Common myeloid progenitor, CD34-positive (primary cell): ENCODE results near the gene CTTN.
A peak's percentile ranks its signal among the peaks of the same experiment; 100 is the strongest.

ENCODE experiments used
- CTCF ChIA-PET: fragments of 350-600 bp; sonication (Branson Sonifier 250); formaldehyde crosslinking; loops from one replicate; lab custom pipeline; 2021; ENCODE audit warnings: antibody characterized with exemption; lab: Charles Lee
- POLR2A ChIA-PET: fragments of 350-600 bp; sonication (Branson Sonifier 250); formaldehyde crosslinking; loops from one replicate; lab custom pipeline; 2021; ENCODE audit warnings: antibody characterized with exemption; lab: Charles Lee
- DNase-seq, 3 donors: peaks; one replicate each; pipeline versions ENCODE4 v3.0.0 to v3.0.0-alpha.2; 2013
- H3K27ac ChIP-seq, 2 experiments: 1 replicate in 1 of 2; 2 replicates in 1 of 2; pipeline ENCODE4 v1.7.0; 2013; ENCODE audit warnings: inconsistent platforms in 2 of 2, low read length in 2 of 2, mild to moderate bottlenecking in 2 of 2, low read depth in 1 of 2, moderate library complexity in 1 of 2; ENCODE audit not compliant: severe bottlenecking in 2 of 2, insufficient read depth in 1 of 2, poor library complexity in 1 of 2
- H3K27me3 ChIP-seq, 5 experiments: replicated peaks in 2 of 5; 1 replicate in 3 of 5; 2 replicates in 2 of 5; pipeline versions ENCODE4 v1.6.1 to v1.7.0; 2013; ENCODE audit warnings: low read length in 4 of 5, mild to moderate bottlenecking in 2 of 5, moderate library complexity in 2 of 5, inconsistent platforms in 1 of 5; ENCODE audit not compliant: insufficient read depth in 5 of 5, control insufficient read depth in 4 of 5
- H3K36me3 ChIP-seq, 4 experiments: 1 replicate in 2 of 4; 2 replicates in 2 of 4; pipeline versions ENCODE4 v1.6.1 to v1.7.0; 2013; ENCODE audit warnings: low read length in 3 of 4, control low read depth in 1 of 4, mild to moderate bottlenecking in 1 of 4; ENCODE audit not compliant: control insufficient read depth in 4 of 4, insufficient read depth in 4 of 4
- H3K4me1 ChIP-seq, 4 experiments: 1 replicate in 3 of 4; 2 replicates in 1 of 4; pipeline versions ENCODE4 v1.6.1 to v1.7.1; 2013; ENCODE audit warnings: low read length in 3 of 4, mild to moderate bottlenecking in 3 of 4, control low read depth in 1 of 4, inconsistent platforms in 1 of 4, moderate library complexity in 1 of 4; ENCODE audit not compliant: control insufficient read depth in 4 of 4, insufficient read depth in 4 of 4; ENCODE audit errors: control extremely low read depth in 1 of 4
- H3K4me3 ChIP-seq, 7 experiments: 1 replicate in 4 of 7; 2 replicates in 3 of 7; pipeline versions ENCODE4 v1.5.1 to v1.7.0; 2013; ENCODE audit warnings: mild to moderate bottlenecking in 7 of 7, low read length in 6 of 7, moderate library complexity in 6 of 7, inconsistent platforms in 2 of 7, low read depth in 2 of 7, control low read depth in 1 of 7; ENCODE audit not compliant: insufficient read depth in 4 of 7, control insufficient read depth in 1 of 7; ENCODE audit errors: extremely low read depth in 1 of 7
- H3K9me3 ChIP-seq, 5 experiments: 1 replicate in 4 of 5; 2 replicates in 1 of 5; pipeline versions ENCODE4 v1.6.1 to v1.7.1; 2013; ENCODE audit warnings: low read length in 4 of 5, mild to moderate bottlenecking in 2 of 5, inconsistent platforms in 1 of 5, low read depth in 1 of 5, moderate library complexity in 1 of 5; ENCODE audit not compliant: control insufficient read depth in 4 of 5, insufficient read depth in 2 of 5; ENCODE audit errors: control extremely low read depth in 1 of 5
- WGBS: methylation state at CpG from one replicate; pipeline ENCODE4 v1.1.5; 2013; ENCODE audit not compliant: insufficient coverage; 5-methylcytosine and 5-hydroxymethylcytosine counted together

The CTTN gene

DNA sequence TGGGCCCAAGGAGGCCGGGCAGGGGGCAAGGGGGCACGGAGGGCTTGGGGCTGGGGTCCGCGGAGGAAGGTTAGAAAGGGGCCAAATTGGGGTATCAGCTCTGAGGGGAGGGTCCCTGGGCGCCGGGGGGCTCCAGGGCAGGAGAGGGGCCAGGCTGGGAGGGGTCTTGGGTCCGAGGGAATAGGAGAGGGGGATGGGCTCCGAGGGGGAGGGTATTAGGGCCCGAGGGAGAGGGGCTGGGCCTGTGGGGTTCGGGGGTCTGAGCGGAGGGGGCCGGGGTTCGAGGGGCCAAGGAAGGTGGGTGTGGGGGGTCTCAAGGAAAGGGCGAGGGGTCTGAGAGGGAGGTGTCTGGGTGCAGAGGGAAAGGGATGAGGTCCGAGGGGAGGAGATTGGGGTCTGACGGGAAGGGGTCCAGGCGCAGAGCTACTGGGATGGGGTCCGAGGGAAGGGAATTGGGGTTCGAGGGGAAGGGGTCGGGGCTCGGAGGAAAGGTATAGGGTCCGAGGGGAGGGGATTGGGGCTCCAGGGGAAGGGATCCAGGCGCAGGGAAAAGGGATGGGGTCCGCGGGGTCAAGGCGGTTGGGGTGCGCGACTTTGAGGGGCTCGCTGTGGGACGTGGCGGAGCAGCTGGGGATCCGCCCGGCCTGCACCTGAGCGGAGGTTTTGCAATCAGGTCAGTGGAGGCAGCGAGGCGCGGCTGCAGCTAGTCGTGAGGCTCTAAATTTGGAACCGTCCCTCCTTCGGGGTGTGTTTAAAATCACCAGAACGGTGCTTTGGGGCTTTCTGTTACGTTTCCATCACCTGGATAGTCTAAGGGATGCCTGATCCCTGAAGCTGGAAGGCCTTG lies 728 bp downstream of the CTTN start:
- peaks cover 2 to 80% (median 29%) of the 10 kb centered on the region in 5 experiments for H3K27me3 ChIP-seq
- peak overlapping the region in 1 of 2 experiments; percentile 1 for H3K27ac ChIP-seq
- no peaks in the 10 kb centered on the region for H3K36me3 ChIP-seq
- 3% methylated on average over 36 of the region's 42 CpGs for WGBS
- peaks cover 1 to 33% (median 26%) of the 10 kb centered on the region in 4 experiments for H3K4me1 ChIP-seq
- H3K4me3 ChIP-seq, result peak overlapping the region in 1 of 7 experiments; percentile 8
- no peaks in the 10 kb centered on the region for H3K9me3 ChIP-seq
- peak in 1 of 3 donors; percentile 28 for DNase-seq
- CTCF ChIA-PET, result interaction anchor here (0.9 to 2.2 kb wide), 2 partner anchors 13 to 33 kb away, joined by 4 to 5 read pairs; no protein-coding TSS in a partner anchor
- POLR2A ChIA-PET, result no interaction called here

DNA sequence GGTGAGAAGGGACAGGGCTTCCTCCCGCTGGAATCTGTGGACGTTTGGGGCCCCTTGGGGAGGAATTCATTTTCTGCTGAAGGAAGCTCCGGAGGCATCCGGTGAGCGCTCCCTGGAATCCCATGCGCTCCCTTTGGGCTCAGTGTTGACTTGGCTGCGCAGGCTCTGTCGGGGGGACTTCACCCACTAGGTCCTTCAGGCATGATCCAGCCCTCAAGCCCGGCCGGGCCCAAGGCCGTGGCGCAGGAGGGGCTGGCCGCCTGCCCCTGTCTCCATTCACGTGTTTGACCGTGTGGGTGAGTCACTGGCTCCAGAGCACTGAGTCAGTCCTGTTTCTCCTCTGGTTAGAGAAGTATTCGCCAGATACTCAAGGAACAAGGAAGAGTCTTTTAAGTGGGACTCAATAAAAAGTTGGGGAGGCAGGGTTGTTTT lies 1.4 kb downstream of the CTTN start:
- DNase-seq, result peak in 2 of 3 donors; percentile 32 to 34
- Histone ChIP-seq H3K27ac (peak overlapping the region in 1 of 2 experiments; percentile 1), H3K4me3 (no peak overlapping the region), H3K27me3 (peaks cover 2 to 78% (median 28%) of the 10 kb centered on the region in 5 experiments), H3K4me1 (peaks cover 1 to 33% (median 26%) of the 10 kb centered on the region in 4 experiments), H3K9me3 (no peaks in the 10 kb centered on the region), H3K36me3 (no peaks in the 10 kb centered on the region)
- ChIA-PET POLR2A (no interaction called here), CTCF (interaction anchor here (0.9 to 2.2 kb wide), 3 partner anchors 12 to 34 kb away, joined by 4 to 5 read pairs (median 4); no protein-coding TSS in a partner anchor)
- 52% methylated on average over 13 of the region's 16 CpGs for WGBS

DNA sequence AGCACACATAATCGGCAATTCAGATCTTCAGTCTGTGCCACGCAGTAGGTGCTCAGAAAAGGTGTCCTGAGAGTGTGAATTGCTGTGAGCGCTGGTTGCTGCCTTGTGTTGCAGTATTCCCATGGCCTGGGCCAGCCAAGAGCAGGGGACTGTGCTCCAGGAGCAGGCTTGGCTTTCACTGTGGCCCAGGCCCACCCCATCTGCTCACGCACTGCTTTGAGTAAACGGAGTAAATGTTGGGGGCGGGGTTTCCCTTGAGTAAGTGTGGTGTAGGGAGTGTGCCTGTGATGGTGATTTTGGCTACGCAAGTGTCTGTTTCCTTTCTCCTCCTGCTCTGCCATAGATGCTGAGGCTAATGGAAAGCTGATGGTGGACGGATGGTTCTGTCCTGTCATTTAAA lies 2.3 kb downstream of the CTTN start:
- H3K27ac ChIP-seq, result no peak overlapping the region
- no peaks in the 10 kb centered on the region for H3K36me3 ChIP-seq

DNA sequence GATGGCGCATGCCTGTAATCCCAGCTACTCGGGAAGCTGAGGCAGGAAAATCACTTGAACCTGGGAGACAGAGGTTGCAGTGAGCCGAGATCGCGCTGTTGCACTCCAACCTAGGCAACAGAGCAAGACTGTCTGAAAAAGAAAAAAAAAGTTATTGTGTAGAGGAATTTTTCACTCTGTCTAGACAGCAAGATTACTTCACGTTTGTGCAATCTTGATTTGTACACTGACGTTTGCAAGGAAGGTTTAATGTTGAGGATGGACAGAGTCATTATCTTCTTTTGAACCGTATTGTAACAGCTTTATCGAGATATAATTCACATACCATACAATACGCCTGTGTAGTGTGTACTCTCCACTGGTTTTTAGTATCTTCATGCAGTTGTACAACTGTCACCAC lies 3.7 kb downstream of the CTTN start:
- Histone ChIP-seq H3K36me3 (no peaks in the 10 kb centered on the region), H3K9me3 (no peaks in the 10 kb centered on the region), H3K27me3 (peaks cover 2 to 76% (median 35%) of the 10 kb centered on the region in 5 experiments), H3K4me1 (peaks cover 1 to 27% (median 22%) of the 10 kb centered on the region in 4 experiments), H3K4me3 (no peak overlapping the region), H3K27ac (no peak overlapping the region)
- WGBS, result 82% methylated on average over 3 of the region's 10 CpGs
- DNase-seq, result no peak
- ChIA-PET CTCF (interaction anchor here (0.6 kb wide), 1 partner anchor 106 kb away, joined by 3 read pairs; no protein-coding TSS in a partner anchor), POLR2A (interaction anchor here (0.6 to 0.7 kb wide), 2 partner anchors 17 to 1552 kb away, joined by 3 to 8 read pairs; no protein-coding TSS in a partner anchor)

More for the DNA sequence above, 2.3 kb downstream of the CTTN start:
- no peak for DNase-seq
- peaks cover 1 to 33% (median 26%) of the 10 kb centered on the region in 4 experiments for H3K4me1 ChIP-seq
- no peak overlapping the region for H3K4me3 ChIP-seq
- no peaks in the 10 kb centered on the region for H3K9me3 ChIP-seq
- peaks cover 2 to 79% (median 31%) of the 10 kb centered on the region in 5 experiments for H3K27me3 ChIP-seq
- POLR2A ChIA-PET, result no interaction called here
- CTCF ChIA-PET, result interaction anchor here (1.2 to 2.2 kb wide), 2 partner anchors 18 to 35 kb away, joined by 4 to 5 read pairs; no protein-coding TSS in a partner anchor
- WGBS, result 97% methylated on average over 6 of the region's 8 CpGs

DNA sequence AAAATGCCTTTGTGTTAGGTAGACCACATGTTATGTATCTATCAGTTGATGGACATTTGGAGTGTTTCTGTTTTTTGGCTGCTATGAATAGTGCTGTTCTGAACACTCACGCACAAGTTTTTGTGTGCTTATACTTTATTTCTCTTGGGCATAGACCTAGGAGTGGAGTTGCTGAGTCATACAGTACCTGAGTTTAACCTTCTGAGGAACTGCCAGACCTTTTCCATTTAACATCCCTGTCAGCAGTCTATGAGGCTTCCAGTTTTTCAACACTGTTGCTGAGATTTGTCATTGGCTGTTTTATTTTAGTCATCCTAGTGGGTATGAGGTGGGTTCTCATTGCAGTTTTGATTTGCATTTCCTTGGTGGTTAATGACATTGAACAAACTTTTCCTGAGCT lies 4.4 kb downstream of the CTTN start:
- Histone ChIP-seq H3K36me3 (no peaks in the 10 kb centered on the region), H3K4me3 (no peak overlapping the region), H3K27me3 (peaks cover 2 to 75% (median 38%) of the 10 kb centered on the region in 5 experiments), H3K27ac (no peak overlapping the region), H3K9me3 (no peaks in the 10 kb centered on the region), H3K4me1 (peaks cover 1 to 21% (median 16%) of the 10 kb centered on the region in 4 experiments)
- no CpG with 5 or more reads among the region's 1 CpG for WGBS
- CTCF ChIA-PET, result no interaction called here
- POLR2A ChIA-PET, result interaction anchor here (0.7 kb wide), 1 partner anchor 17 kb away, joined by 3 read pairs; no protein-coding TSS in a partner anchor
- no peak for DNase-seq

DNA sequence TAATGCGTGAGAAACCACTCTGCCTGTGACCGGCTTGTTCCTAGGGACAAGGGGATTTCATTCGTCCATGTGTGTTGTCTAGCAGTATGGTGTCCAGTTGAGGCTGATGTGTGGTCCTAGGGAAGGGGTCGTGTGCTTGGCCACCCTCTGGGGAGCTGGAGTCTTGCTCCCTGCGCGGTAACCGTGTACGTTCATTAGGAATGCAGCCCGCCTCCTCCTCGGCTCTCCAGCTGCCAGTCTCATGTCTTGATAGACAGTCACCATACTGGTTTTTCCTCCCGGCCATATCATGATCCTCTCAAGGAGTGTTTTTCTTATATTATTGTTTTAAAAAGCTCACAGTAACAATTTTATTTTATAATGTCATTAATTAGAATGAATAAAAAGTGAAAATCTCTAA lies 5.9 kb downstream of the CTTN start:
- Histone ChIP-seq H3K4me3 (no peak overlapping the region), H3K27ac (no peak overlapping the region), H3K27me3 (peaks cover 2 to 79% (median 47%) of the 10 kb centered on the region in 5 experiments), H3K9me3 (no peaks in the 10 kb centered on the region), H3K36me3 (no peaks in the 10 kb centered on the region), H3K4me1 (peaks cover 0 to 6% (median 3%) of the 10 kb centered on the region in 4 experiments)
- DNase-seq, result no peak
- WGBS, result 94% methylated on average over 10 of the region's 11 CpGs
- CTCF ChIA-PET, result no interaction called here
- POLR2A ChIA-PET, result no interaction called here
